ENCODE measurements around the gene ADAMTSL1.

- TF ChIP-seq EP300 (IDR thresholded peaks at IDR 0.05) = no peak
- TF ChIP-seq POLR2A (IDR thresholded peaks at IDR 0.05) = no peak
- TF ChIP-seq CTCF (IDR thresholded peaks at IDR 0.05) = no peak
- no peak for TF ChIP-seq POLR2AphosphoS5 (IDR thresholded peaks at IDR 0.05)
These were observed 10.0 kb upstream of the ADAMTSL1 start for GRCh38 chr9:18463991-18464390.
